H9 (cell line): ENCODE measurements around the gene HSPB2. TPM values are rescaled to one million over a fixed set of nuclear protein-coding genes. Genes with fewer than 3 reads are reported as not detected.
A peak's percentile ranks its signal among the peaks of the same experiment; 100 is the strongest.

ENCODE experiments used
- DNase-seq: peaks from one replicate; pipeline ENCODE4 v3.0.0-alpha.2; 2017
- H2AFZ ChIP-seq: one replicate; pipeline ENCODE4 v1.6.1; 2013; ENCODE audit warnings: mild to moderate bottlenecking, low read length, control low read depth, moderate library complexity
- H2AK5ac ChIP-seq: 2 replicates; pipeline ENCODE4 v1.6.1; 2013; ENCODE audit warnings: low read length, control low read depth, mixed read lengths; ENCODE audit not compliant: insufficient read length
- H2BK120ac ChIP-seq: one replicate; pipeline ENCODE4 v1.6.1; 2013; ENCODE audit warnings: low read depth, mild to moderate bottlenecking, low read length, control low read depth, inconsistent platforms; ENCODE audit not compliant: poor library complexity, severe bottlenecking
- H2BK12ac ChIP-seq: 2 replicates; pipeline ENCODE4 v1.6.1; 2013; ENCODE audit warnings: low read length, control low read depth, mixed read lengths, low read depth; ENCODE audit not compliant: insufficient read length
- H2BK15ac ChIP-seq: 2 replicates; pipeline ENCODE4 v1.6.1; 2013; ENCODE audit warnings: low read depth, low read length, control low read depth
- H2BK20ac ChIP-seq: one replicate; pipeline ENCODE4 v1.6.1; 2013; ENCODE audit warnings: low read depth, mild to moderate bottlenecking, low read length, control low read depth, inconsistent platforms; ENCODE audit not compliant: poor library complexity, severe bottlenecking
- H2BK5ac ChIP-seq: 2 replicates; pipeline ENCODE4 v1.6.1; 2013; ENCODE audit warnings: low read length, control low read depth, mixed read lengths; ENCODE audit not compliant: insufficient read length
- H3K14ac ChIP-seq: 2 replicates; pipeline ENCODE4 v1.6.1; 2013; ENCODE audit warnings: low read length, control low read depth; ENCODE audit not compliant: insufficient read depth
- H3K18ac ChIP-seq: 2 replicates; pipeline ENCODE4 v1.6.1; 2013; ENCODE audit warnings: low read depth, mild to moderate bottlenecking, mixed read lengths, low read length, control low read depth; ENCODE audit not compliant: insufficient read length
- H3K23ac ChIP-seq: 2 replicates; pipeline ENCODE4 v1.6.1; 2013; ENCODE audit warnings: low read length, control low read depth, mixed read lengths, low read depth; ENCODE audit not compliant: insufficient read length
- H3K23me2 ChIP-seq: 2 replicates; pipeline ENCODE4 v1.6.1; 2013; ENCODE audit warnings: low read depth, mild to moderate bottlenecking, mixed read lengths, low read length, control low read depth; ENCODE audit not compliant: insufficient read length, poor library complexity, severe bottlenecking
- H3K27ac ChIP-seq: 2 replicates; pipeline ENCODE4 v1.5.1; 2013; ENCODE audit warnings: low read length, control low read depth, mixed read lengths, low read depth; ENCODE audit not compliant: insufficient read length
- H3K27me3 ChIP-seq: 2 replicates; pipeline ENCODE4 v1.6.1; 2013; ENCODE audit warnings: low read length, control low read depth, inconsistent platforms; ENCODE audit not compliant: insufficient read depth
- H3K4ac ChIP-seq: 2 replicates; pipeline ENCODE4 v1.6.1; 2013; ENCODE audit warnings: low read depth, mild to moderate bottlenecking, control low read depth, inconsistent platforms, low read length, moderate library complexity
- H3K4me1 ChIP-seq: 2 replicates; pipeline ENCODE4 v1.6.1; 2013; ENCODE audit warnings: low read length, control low read depth, inconsistent platforms; ENCODE audit not compliant: insufficient read depth
- H3K4me2 ChIP-seq: 2 replicates; pipeline ENCODE4 v1.6.1; 2013; ENCODE audit warnings: low read length, control low read depth, mixed read lengths; ENCODE audit not compliant: insufficient read length, insufficient read depth
- H3K56ac ChIP-seq: 2 replicates; pipeline ENCODE4 v1.6.1; 2013; ENCODE audit warnings: low read depth, mild to moderate bottlenecking, mixed read lengths, low read length, control low read depth; ENCODE audit not compliant: insufficient read length
- H3K79me1 ChIP-seq: 2 replicates; pipeline ENCODE4 v1.6.1; 2013; ENCODE audit warnings: low read depth, mild to moderate bottlenecking, moderate library complexity, low read length, control low read depth, inconsistent platforms; ENCODE audit not compliant: insufficient read depth, poor library complexity, severe bottlenecking
- H3K79me2 ChIP-seq: 2 replicates; pipeline ENCODE4 v1.6.1; 2013; ENCODE audit warnings: low read length, control low read depth, inconsistent platforms; ENCODE audit not compliant: insufficient read depth
- H3K9ac ChIP-seq: 2 replicates; pipeline ENCODE4 v1.6.1; 2013; ENCODE audit warnings: low read length, control low read depth, mixed read lengths; ENCODE audit not compliant: insufficient read length; ENCODE audit errors: extremely low read depth
- H3K9me3 ChIP-seq: one replicate; pipeline ENCODE4 v1.6.1; 2013; ENCODE audit warnings: low read depth, low read length, inconsistent platforms; ENCODE audit not compliant: control insufficient read depth
- H3T11ph ChIP-seq: one replicate; pipeline ENCODE4 v1.6.1; 2013; ENCODE audit warnings: mild to moderate bottlenecking, low read length, control low read depth, inconsistent platforms
- H4K20me1 ChIP-seq: one replicate; pipeline ENCODE4 v1.6.1; 2013; ENCODE audit not compliant: control insufficient read depth, insufficient read length, insufficient read depth
- H4K5ac ChIP-seq: 2 replicates; pipeline ENCODE4 v1.6.1; 2013; ENCODE audit warnings: low read depth, mild to moderate bottlenecking, mixed read lengths, low read length, control low read depth; ENCODE audit not compliant: insufficient read length
- H4K8ac ChIP-seq: replicated peaks from 2 replicates; pipeline ENCODE4 v1.6.1; 2013; ENCODE audit warnings: low read length, control low read depth, mixed read lengths, low read depth; ENCODE audit not compliant: insufficient read length
- H4K91ac ChIP-seq: 2 replicates; pipeline ENCODE4 v1.6.1; 2013; ENCODE audit warnings: low read depth, mild to moderate bottlenecking, moderate library complexity, mixed read lengths, low read length, control low read depth; ENCODE audit not compliant: insufficient read length
- H3K27ac Mint-ChIP-seq, 3 experiments: 2 replicates in 2 of 3; 3 replicates in 1 of 3; pipeline ENCODE4 v1.8.0; 2020 to 2021; ENCODE audit warnings: mixed read lengths in 3 of 3, mild to moderate bottlenecking in 1 of 3, moderate library complexity in 1 of 3
- H3K27me3 Mint-ChIP-seq: 2 replicates; pipeline ENCODE4 v1.8.0; 2021; ENCODE audit warnings: low read depth, mild to moderate bottlenecking, moderate library complexity, mixed read lengths
- H3K36me3 Mint-ChIP-seq, 3 experiments: 2 replicates in 2 of 3; 3 replicates in 1 of 3; pipeline ENCODE4 v1.8.0; 2020 to 2021; ENCODE audit warnings: low read depth in 3 of 3, mixed read lengths in 3 of 3; ENCODE audit not compliant: insufficient read depth in 1 of 3
- H3K4me1 Mint-ChIP-seq, 2 experiments: 2 replicates each; pipeline ENCODE4 v1.8.0; 2020; ENCODE audit warnings: mixed read lengths in 2 of 2
- H3K4me3 Mint-ChIP-seq, 2 experiments: 2 replicates in 1 of 2; 3 replicates in 1 of 2; pipeline ENCODE4 v1.8.0; 2020 to 2021; ENCODE audit warnings: mild to moderate bottlenecking in 2 of 2, mixed read lengths in 2 of 2, moderate library complexity in 1 of 2
- H3K9me3 Mint-ChIP-seq, 2 experiments: 2 replicates in 1 of 2; 3 replicates in 1 of 2; pipeline ENCODE4 v1.8.0; 2020; ENCODE audit warnings: mild to moderate bottlenecking in 2 of 2, mixed read lengths in 2 of 2, moderate library complexity in 1 of 2
- CTCF ChIP-seq: fragments of 200-600 bp; sonication (generic); conservative IDR thresholded peaks from 3 replicates; pipeline ENCODE4 v1.8.0; 2021; ENCODE audit warnings: antibody characterized with exemption, mild to moderate bottlenecking
- total RNA-seq: library from RNA; stranded (reverse); gene quantifications from 2 replicates; pipeline ENCODE4 v1.2.1, GENCODE V29; 2021

Gene HSPB2
- total RNA-seq, 1 experiment from 2014 or later = 0.22 TPM

GRCh38 chr11:111870522-111870885 lies 42.0 kb upstream of the HSPB2 start:
- H3K9me3 Mint-ChIP-seq = no peaks in the 10 kb centered on the region
- H3K4me3 Mint-ChIP-seq = peak overlapping the region; percentile 92 to 95
- Histone ChIP-seq H3K4me2 (peak overlapping the region; percentile 93), H3K23ac (no peak overlapping the region), H3K9ac (no peak overlapping the region), H4K20me1 (no peaks in the 10 kb centered on the region), H3K18ac (no peak overlapping the region), H3K4me1 (no peaks in the 10 kb centered on the region), H2BK15ac (no peak overlapping the region), H4K5ac (no peak overlapping the region), H2BK12ac (no peak overlapping the region), H3K79me1 (no peaks in the 10 kb centered on the region), H2BK5ac (no peak overlapping the region), H3K9me3 (no peaks in the 10 kb centered on the region), H2BK20ac (no peak overlapping the region), H2AFZ (no peak overlapping the region), H3K27ac (no peak overlapping the region), H3K23me2 (peaks cover 3% of the 10 kb centered on the region), H3K14ac (no peak overlapping the region), H2AK5ac (no peak overlapping the region), H3T11ph (no peak overlapping the region), H4K8ac (no peak overlapping the region), H3K79me2 (no peaks in the 10 kb centered on the region), H3K4ac (no peak overlapping the region), H4K91ac (no peak overlapping the region), H2BK120ac (no peak overlapping the region), H3K27me3 (no peaks in the 10 kb centered on the region), H3K56ac (no peak overlapping the region)
- no peaks in the 10 kb centered on the region for H3K27me3 Mint-ChIP-seq
- peaks cover 0 to 28% (median 27%) of the 10 kb centered on the region in 3 experiments; a peak in 5 of 7 replicates for H3K36me3 Mint-ChIP-seq
- no peak for TF ChIP-seq CTCF
- H3K4me1 Mint-ChIP-seq = peaks cover 13% of the 10 kb centered on the region in 2 experiments
- H3K27ac Mint-ChIP-seq = peak overlapping the region in 1 of 3 experiments; percentile 87; a peak in 1 of 7 replicates
- DNase-seq = no peak
